MM.1S (cell line): ENCODE data around the gene GJD4.

Experiments
- DNase-seq: peaks from one replicate; pipeline ENCODE4 v3.0.0-alpha.2; 2015
- H2AFZ ChIP-seq: fragments of 300-600 bp; sonication (generic); 2 replicates; pipeline ENCODE4 v1.6.0; 2016; ENCODE audit warnings: antibody characterized with exemption, low read length
- H3F3A ChIP-seq: fragments of 300-600 bp; sonication (generic); 2 replicates; pipeline ENCODE4 v1.6.1; 2016; ENCODE audit warnings: mild to moderate bottlenecking, antibody characterized with exemption, low read length, moderate library complexity, mixed read lengths; ENCODE audit not compliant: insufficient read depth
- H3K27ac ChIP-seq: fragments of 300-600 bp; sonication (generic); 2 replicates; pipeline ENCODE4 v1.5.1; 2016; ENCODE audit warnings: mild to moderate bottlenecking, low read length
- H3K27me3 ChIP-seq: fragments of 300-600 bp; sonication (generic); replicated peaks from 2 replicates; pipeline ENCODE4 v1.6.0; 2016; ENCODE audit warnings: low read length; ENCODE audit not compliant: insufficient read depth
- H3K36me3 ChIP-seq: fragments of 300-600 bp; sonication (generic); replicated peaks from 2 replicates; pipeline ENCODE4 v1.6.1; 2016; ENCODE audit warnings: mild to moderate bottlenecking, low read length, mixed read lengths; ENCODE audit not compliant: insufficient read depth
- H3K4me1 ChIP-seq: fragments of 300-600 bp; sonication (generic); 2 replicates; pipeline ENCODE4 v1.6.1; 2016; ENCODE audit warnings: low read length, mixed read lengths
- H3K4me2 ChIP-seq: fragments of 300-600 bp; sonication (generic); 2 replicates; pipeline ENCODE4 v1.6.0; 2016; ENCODE audit warnings: low read depth, low read length
- H3K4me3 ChIP-seq: fragments of 300-600 bp; sonication (generic); 2 replicates; pipeline ENCODE4 v1.5.1; 2016; ENCODE audit warnings: low read length, mixed read lengths
- H3K79me2 ChIP-seq: fragments of 300-600 bp; sonication (generic); 2 replicates; pipeline ENCODE4 v1.6.1; 2016; ENCODE audit warnings: mixed run types, low read length, mixed read lengths
- H3K9ac ChIP-seq: fragments of 300-600 bp; sonication (generic); 2 replicates; pipeline ENCODE4 v1.6.1; 2016; ENCODE audit warnings: low read length, mixed read lengths
- H3K9me2 ChIP-seq: fragments of 300-600 bp; sonication (generic); replicated peaks from 2 replicates; pipeline ENCODE4 v1.6.1; 2016; ENCODE audit warnings: mild to moderate bottlenecking, low read length, mixed read lengths; ENCODE audit not compliant: insufficient read depth
- H3K9me3 ChIP-seq: fragments of 300-600 bp; sonication (generic); replicated peaks from 2 replicates; pipeline ENCODE4 v1.6.1; 2016; ENCODE audit warnings: mild to moderate bottlenecking, low read length, mixed read lengths; ENCODE audit not compliant: insufficient read depth
- H4K20me1 ChIP-seq: fragments of 300-600 bp; sonication (generic); 2 replicates; pipeline ENCODE4 v1.6.1; 2016; ENCODE audit warnings: mild to moderate bottlenecking, low read length, moderate library complexity, mixed read lengths; ENCODE audit not compliant: insufficient read depth
- CTCF ChIP-seq: fragments of 300-600 bp; sonication (generic); IDR thresholded peaks from 2 replicates; pipeline ENCODE4 v1.5.1; 2016; ENCODE audit warnings: antibody characterized with exemption, low read length, mixed read lengths
- EZH2 ChIP-seq: fragments of 300-600 bp; sonication (generic); optimal IDR thresholded peaks from 2 replicates; pipeline ENCODE3; 2017; ENCODE audit warnings: low read depth, mild to moderate bottlenecking, antibody characterized with exemption, low read length, mixed read lengths
- EZH2phosphoT487 ChIP-seq: fragments of 300-600 bp; sonication (generic); IDR thresholded peaks from 2 replicates; pipeline ENCODE4 v1.6.1; 2018; ENCODE audit warnings: antibody characterized with exemption, low read length

GJD4 gene

GRCh38 chr10:35569836-35570235 lies 35.3 kb upstream of the GJD4 start:
- Histone ChIP-seq H3K9ac (no peak overlapping the region), H3K4me1 (no peaks in the 10 kb centered on the region)
- no peak for TF ChIP-seq CTCF
- TF ChIP-seq EZH2, result no peak
- no peak for TF ChIP-seq EZH2phosphoT487

GRCh38 chr10:35570397-35570796 lies 34.7 kb upstream of the GJD4 start:
- DNase-seq, result no peak
- H3K27ac ChIP-seq, result no peak overlapping the region
- no peak overlapping the region for H3K4me3 ChIP-seq
- TF ChIP-seq EZH2phosphoT487, result no peak
- no peak for TF ChIP-seq CTCF
- no peak for TF ChIP-seq EZH2
- no peaks in the 10 kb centered on the region for H3K9me2 ChIP-seq
- no peaks in the 10 kb centered on the region for H3K9me3 ChIP-seq
- H3K36me3 ChIP-seq, result no peaks in the 10 kb centered on the region
- H3K79me2 ChIP-seq, result no peaks in the 10 kb centered on the region
- H3K9ac ChIP-seq, result no peak overlapping the region
- no peak overlapping the region for H3K4me2 ChIP-seq
- no peaks in the 10 kb centered on the region for H3F3A ChIP-seq
- H3K4me1 ChIP-seq, result no peaks in the 10 kb centered on the region
- no peak overlapping the region for H2AFZ ChIP-seq
- H3K27me3 ChIP-seq, result no peaks in the 10 kb centered on the region
- H4K20me1 ChIP-seq, result no peaks in the 10 kb centered on the region

More at GRCh38 chr10:35569836-35570235, 35.3 kb upstream of the GJD4 start:
- no peak for DNase-seq
- Histone ChIP-seq H3K4me2 (no peak overlapping the region), H3K9me2 (no peaks in the 10 kb centered on the region), H4K20me1 (no peaks in the 10 kb centered on the region), H3K36me3 (no peaks in the 10 kb centered on the region), H3K4me3 (no peak overlapping the region), H3K9me3 (no peaks in the 10 kb centered on the region), H3K27ac (no peak overlapping the region), H3F3A (no peaks in the 10 kb centered on the region), H3K27me3 (no peaks in the 10 kb centered on the region), H2AFZ (no peak overlapping the region), H3K79me2 (no peaks in the 10 kb centered on the region)

GRCh38 chr10:35572583-35572982 lies 32.6 kb upstream of the GJD4 start:
- Histone ChIP-seq H3K9me2 (no peaks in the 10 kb centered on the region), H3K4me1 (no peaks in the 10 kb centered on the region), H3K4me3 (no peak overlapping the region), H3K36me3 (no peaks in the 10 kb centered on the region), H3K9me3 (no peaks in the 10 kb centered on the region), H3K27ac (no peak overlapping the region), H2AFZ (no peak overlapping the region), H3K4me2 (no peak overlapping the region), H3F3A (no peaks in the 10 kb centered on the region), H3K79me2 (no peaks in the 10 kb centered on the region), H3K27me3 (no peaks in the 10 kb centered on the region), H3K9ac (no peak overlapping the region), H4K20me1 (no peaks in the 10 kb centered on the region)
- DNase-seq, result no peak
- TF ChIP-seq EZH2phosphoT487, result no peak
- no peak for TF ChIP-seq CTCF
- TF ChIP-seq EZH2, result no peak
